ENCODE measurements around the gene ASCC1. TPM values are rescaled to one million over a fixed set of nuclear protein-coding genes. Genes with fewer than 3 reads are reported as not detected.

Gene ASCC1
- total and polyA plus RNA-seq, 9 donors: 21.6 to 53.9 (median 31.1) TPM

- no peak overlapping the region for H3K27ac ChIP-seq
- no peaks in the 10 kb centered on the region for H3K27me3 ChIP-seq
- H3K4me1 ChIP-seq (ENCODE audit: insufficient read depth): no peaks in the 10 kb centered on the region
- H3K4me3 ChIP-seq: no peak overlapping the region
- no peak for TF ChIP-seq POLR2A (IDR thresholded peaks at IDR 0.05)
- no peak for TF ChIP-seq EP300 (IDR thresholded peaks at IDR 0.05)
- no peak for TF ChIP-seq CTCF (IDR thresholded peaks at IDR 0.05)
- no peak for DNase-seq
- no peaks in the 10 kb centered on the region for H3K9me3 ChIP-seq
- 76 to 84% (median 78%) methylated on average over 1 of the region's 1 CpG for WGBS, 3 donors
- H3K36me3 ChIP-seq: no peaks in the 10 kb centered on the region
- intact Hi-C loops (cut with DNase I): no loop called here
Observed at GRCh38 chr10:72175149-72175548, 40.9 kb downstream of the ASCC1 start.

DNA sequence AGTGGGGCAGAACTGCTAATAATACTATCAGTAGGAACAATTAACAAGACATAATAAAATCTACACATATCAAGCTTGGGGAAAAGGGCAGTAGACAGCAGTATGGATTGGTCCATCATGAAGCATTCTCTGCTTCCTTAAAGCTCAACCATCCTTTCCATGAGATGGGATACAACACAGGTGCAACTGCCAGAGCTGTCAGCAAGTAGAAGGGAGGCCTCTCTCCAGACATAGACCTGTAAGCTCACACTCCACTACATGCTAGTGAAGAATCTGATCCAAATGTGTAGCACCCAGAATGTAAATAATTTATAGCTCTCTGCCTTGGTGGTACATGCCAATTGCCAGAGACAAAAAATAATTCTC is 41.8 kb downstream of the ASCC1 start:
- H3K36me3 ChIP-seq: no peaks in the 10 kb centered on the region
- H3K4me1 ChIP-seq (ENCODE audit: insufficient read depth): no peaks in the 10 kb centered on the region
- TF ChIP-seq POLR2A (IDR thresholded peaks at IDR 0.05) (no peak), EP300 (IDR thresholded peaks at IDR 0.05) (no peak), CTCF (IDR thresholded peaks at IDR 0.05) (no peak)
- no peak overlapping the region for H3K27ac ChIP-seq
- H3K9me3 ChIP-seq: no peaks in the 10 kb centered on the region
- no peaks in the 10 kb centered on the region for H3K27me3 ChIP-seq
- no peak for DNase-seq
- intact Hi-C loops (cut with DNase I): no loop called here
- H3K4me3 ChIP-seq: no peak overlapping the region

GRCh38 chr10:72173619-72174296 is 42.3 kb downstream of the ASCC1 start:
- 80 to 85% (median 83%) methylated on average over 7 of the region's 7 CpGs for WGBS, 3 donors

GRCh38 chr10:72173262-72173618 is 42.8 kb downstream of the ASCC1 start:
- Histone ChIP-seq H3K27ac (no peak overlapping the region), H3K4me1 (ENCODE audit: insufficient read depth) (no peaks in the 10 kb centered on the region), H3K36me3 (no peaks in the 10 kb centered on the region), H3K9me3 (no peaks in the 10 kb centered on the region), H3K4me3 (no peak overlapping the region), H3K27me3 (no peaks in the 10 kb centered on the region)
- DNase-seq: no peak
- no peak for TF ChIP-seq POLR2A (IDR thresholded peaks at IDR 0.05)
- no peak for TF ChIP-seq CTCF (IDR thresholded peaks at IDR 0.05)
- TF ChIP-seq EP300 (IDR thresholded peaks at IDR 0.05): no peak
- 93 to 96% (median 93%) methylated on average over 3 of the region's 3 CpGs for WGBS, 3 donors
- intact Hi-C loops (cut with DNase I): no loop called here

More at GRCh38 chr10:72173619-72174296, 42.3 kb downstream of the ASCC1 start:
- TF ChIP-seq POLR2A (IDR thresholded peaks at IDR 0.05): no peak
- no peak for TF ChIP-seq EP300 (IDR thresholded peaks at IDR 0.05)
- TF ChIP-seq CTCF (IDR thresholded peaks at IDR 0.05): no peak
- Histone ChIP-seq H3K27me3 (no peaks in the 10 kb centered on the region), H3K36me3 (no peaks in the 10 kb centered on the region), H3K4me3 (no peak overlapping the region), H3K9me3 (no peaks in the 10 kb centered on the region), H3K4me1 (ENCODE audit: insufficient read depth) (no peaks in the 10 kb centered on the region), H3K27ac (no peak overlapping the region)
- DNase-seq: no peak
- intact Hi-C loops (cut with DNase I): no loop called here
